Measurements from ENCODE around the gene LTO1.

The LTO1 gene

DNA sequence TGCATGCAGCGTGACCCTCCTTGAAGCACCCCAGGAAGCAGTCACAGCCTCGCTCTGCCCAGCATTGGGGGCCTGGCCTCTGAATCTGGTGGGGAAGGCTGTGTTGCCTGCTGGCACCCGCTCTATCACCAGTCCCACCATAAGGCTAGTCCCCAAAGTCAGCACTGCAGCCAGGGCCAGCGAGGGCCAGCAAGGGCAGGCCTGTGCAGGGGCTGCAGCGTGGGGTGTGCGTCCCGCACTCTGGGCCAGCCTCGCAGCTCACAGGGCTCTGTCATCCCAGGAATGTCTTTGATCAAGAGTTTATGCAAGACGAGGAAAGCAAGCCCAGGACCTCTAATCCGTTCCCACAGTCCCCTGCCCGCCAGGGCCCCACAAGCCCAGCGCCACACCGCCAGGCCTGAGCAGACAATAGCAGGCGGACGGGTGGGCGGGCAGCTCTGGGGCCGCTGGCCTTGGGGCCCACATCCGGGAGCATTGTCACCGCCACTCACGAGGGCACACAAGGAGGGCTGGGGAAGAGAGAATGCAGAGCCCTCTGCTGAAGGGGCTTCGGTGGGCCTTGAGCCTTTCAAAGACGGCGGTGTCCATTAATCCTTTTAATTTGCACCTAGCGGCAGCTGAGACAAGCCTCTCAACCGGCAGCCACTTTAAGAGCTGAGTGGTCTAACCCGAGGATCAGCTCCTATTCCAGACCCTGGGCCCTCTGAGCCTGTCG, 17.1 kb downstream of the LTO1 start:
- no peak for DNase-seq (ENCODE audit: low read depth)

DNA sequence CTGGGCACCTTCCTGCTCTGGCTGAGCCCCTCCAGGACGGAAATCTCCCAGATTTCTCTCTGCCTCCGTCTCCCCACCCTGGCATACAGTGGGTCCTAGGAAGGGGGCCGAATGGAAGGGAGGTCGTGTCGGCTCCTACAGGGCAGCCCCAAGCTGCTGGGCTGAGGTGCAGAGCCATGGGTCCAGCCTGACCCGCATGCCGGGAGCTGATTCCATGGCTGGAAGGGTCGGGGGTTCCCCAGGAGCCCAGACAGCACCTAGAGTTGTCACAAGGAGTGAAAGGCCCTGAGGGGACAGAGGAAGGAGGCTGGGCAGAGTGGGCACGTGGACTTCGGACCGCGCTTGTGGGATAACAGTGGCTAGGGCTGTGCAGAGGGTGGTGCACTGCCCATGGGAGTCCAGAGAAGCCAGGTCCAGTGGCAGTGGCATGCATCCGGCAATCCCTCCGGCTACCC, 17.7 kb downstream of the LTO1 start:
- DNase-seq (ENCODE audit: low read depth), result no peak

DNA sequence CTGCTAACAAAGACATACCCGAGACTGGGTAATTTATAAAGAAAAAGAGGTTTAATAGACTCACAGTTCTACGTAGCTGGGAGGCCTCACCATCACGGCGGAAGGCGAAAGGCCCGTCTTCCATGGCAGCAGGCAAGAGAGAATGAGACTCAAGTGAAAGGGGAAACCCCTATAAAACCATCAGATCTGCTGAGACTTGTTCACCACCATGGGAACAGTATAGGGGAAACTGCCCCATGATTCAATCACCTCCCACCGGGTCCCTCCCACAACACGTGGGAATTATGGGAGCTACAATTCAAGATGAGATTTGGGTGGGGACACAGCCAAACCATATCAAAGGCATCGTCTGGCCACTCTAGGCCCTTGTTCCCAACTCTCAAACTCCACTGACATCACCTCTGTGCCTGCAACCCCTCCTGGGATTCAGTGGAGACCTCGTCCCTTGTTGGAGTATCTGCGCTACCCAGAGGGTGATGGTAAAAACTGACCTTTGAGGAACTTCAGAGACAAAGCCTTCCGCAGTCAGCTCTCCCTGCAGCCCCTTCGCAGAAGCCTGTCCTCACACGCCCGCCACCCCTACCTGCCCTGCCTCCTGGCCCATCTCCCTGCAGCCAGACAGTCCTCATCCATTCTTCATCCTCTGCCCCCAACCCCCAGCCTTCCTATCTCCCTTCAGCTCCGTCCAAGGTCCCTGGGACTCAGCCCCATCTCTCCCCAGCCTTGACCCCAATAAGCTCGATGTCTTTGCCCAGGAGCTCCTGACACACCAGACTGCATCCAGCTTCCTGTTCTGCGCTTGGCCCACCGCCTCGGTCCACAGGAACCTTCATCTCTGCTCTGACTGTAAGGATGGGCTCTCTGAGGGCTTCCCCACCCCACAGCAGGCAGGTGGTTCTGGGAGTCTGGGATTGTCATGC, 18.4 kb downstream of the LTO1 start:
- DNase-seq (ENCODE audit: low read depth), result no peak

DNA sequence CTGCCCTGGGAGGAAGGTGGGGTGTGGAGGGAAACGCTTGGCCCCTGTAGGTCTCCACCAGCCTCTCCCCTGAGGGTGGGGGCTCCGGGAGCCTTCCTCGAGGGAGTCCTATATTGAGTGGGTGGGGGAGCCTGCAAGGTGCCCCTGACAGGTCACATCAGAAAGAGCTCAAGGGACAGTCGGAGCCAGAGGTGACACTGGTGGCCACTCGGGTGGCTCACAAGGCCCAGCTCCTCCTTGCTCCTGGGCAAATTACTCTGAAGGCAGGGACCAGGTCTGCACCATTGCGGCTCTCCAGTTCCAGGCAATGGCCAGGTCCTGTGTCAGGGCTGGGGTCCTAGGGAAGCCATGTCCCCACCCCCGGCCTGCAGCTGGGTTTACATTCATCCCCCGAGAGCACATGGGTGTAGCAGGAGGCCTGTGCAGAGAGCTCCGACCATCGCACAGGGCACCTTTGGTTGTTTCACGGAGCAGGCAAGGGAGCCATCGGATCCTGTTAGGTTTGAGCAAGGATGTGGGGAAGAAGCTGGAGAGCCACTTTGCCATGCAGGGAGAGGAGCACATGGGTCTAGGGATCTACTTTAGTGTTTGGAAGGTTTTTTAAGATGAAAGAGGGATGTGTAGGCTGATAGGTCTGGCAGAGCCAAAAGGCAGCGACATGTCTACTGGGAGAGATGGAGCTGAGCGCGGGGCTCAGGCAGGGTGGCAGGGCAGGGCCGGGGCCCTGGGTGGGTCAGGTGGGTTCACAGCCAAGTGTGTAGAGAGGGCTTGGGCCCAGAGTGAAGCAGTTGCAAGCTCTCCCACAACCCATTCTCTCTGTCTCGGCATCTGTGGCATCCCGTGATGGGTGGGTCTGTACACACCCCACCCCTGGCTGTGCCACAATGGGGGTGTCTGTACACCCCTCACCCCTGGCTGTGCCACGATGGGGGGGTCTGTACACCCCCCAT, 19.4 kb downstream of the LTO1 start:
- no peak for DNase-seq (ENCODE audit: low read depth)

DNA sequence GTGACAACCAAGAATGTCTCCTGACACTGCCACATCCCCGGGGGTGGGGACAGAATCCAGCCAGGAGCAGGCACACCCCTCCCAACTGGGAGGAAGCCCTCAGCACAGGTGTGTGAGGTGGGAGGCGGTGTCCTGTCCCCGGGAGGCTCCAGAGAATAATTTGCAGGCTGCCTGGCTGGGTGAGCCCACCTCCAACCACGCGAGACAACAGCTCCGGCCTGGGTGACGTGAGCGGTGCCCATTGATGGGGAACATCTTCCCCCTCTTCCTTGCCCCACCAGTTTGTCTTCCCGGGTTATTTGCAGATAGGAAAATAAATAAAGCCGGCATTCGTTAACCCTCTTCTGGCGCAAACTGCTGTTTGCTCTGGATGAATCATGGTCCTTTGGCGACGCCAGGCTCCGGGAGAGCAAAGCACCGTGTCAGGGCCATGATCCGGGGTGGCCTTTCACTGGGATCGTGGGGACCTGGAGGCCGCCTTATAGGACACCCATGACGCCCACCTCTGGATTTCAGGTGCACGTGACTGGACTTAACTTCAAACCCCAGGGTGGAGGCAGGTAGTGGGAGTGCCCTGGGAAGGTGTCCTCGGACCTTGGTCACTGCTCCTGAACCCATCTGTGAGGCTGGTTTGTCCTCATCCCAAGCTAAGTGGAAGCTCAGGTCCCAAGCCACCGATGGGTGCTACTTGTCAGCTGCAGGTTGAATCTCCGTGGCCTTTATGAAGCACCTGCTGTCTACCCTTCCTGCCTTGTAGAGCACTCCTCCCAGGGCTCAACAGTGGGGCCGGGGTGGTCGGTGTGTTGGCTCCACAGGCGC, 20.3 kb downstream of the LTO1 start:
- DNase-seq (ENCODE audit: low read depth), result no peak

DNA sequence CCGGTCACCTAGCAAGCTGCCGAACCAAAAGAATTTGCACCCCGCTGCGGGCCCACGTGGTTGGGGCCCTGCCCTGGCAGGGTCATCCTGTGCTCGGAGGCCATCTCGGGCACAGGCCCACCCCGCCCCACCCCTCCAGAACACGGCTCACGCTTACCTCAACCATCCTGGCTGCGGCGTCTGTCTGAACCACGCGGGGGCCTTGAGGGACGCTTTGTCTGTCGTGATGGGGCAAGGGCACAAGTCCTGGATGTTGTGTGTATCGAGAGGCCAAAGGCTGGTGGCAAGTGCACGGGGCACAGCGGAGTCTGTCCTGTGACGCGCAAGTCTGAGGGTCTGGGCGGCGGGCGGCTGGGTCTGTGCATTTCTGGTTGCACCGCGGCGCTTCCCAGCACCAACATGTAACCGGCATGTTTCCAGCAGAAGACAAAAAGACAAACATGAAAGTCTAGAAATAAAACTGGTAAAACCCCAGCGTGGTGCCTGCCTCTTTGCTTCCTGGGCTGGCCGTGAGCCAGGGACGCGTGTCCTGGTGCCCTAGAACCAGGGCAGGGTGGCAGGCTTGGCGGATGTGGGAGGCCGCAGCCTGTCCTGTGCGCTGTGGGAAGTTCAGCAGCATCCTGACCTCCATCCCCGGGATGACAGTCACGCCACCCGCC, 21.0 kb downstream of the LTO1 start:
- DNase-seq (ENCODE audit: low read depth), result no peak

DNA sequence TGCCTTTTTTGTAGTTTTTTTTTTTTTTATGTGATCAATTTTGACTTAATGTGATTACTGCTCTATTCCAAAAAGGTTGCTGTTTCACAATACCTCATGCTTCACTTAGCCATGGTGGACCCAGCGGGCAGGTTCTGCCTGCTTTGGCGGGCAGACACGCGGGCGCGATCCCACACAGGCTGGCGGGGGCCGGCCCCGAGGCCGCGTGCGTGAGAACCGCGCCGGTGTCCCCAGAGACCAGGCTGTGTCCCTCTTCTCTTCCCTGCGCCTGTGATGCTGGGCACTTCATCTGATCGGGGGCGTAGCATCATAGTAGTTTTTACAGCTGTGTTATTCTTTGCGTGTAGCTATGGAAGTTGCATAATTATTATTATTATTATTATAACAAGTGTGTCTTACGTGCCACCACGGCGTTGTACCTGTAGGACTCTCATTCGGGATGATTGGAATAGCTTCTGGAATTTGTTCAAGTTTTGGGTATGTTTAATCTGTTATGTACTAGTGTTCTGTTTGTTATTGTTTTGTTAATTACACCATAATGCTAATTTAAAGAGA, 21.7 kb downstream of the LTO1 start:
- no peak for DNase-seq (ENCODE audit: low read depth)

DNA sequence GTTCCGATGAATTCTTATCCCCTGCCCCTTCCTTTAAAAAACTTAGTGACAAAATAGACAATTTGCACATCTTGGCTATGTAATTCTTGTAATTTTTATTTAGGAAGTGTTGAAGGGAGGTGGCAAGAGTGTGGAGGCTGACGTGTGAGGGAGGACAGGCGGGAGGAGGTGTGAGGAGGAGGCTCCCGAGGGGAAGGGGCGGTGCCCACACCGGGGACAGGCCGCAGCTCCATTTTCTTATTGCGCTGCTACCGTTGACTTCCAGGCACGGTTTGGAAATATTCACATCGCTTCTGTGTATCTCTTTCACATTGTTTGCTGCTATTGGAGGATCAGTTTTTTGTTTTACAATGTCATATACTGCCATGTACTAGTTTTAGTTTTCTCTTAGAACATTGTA, 22.2 kb downstream of the LTO1 start:
- DNase-seq (ENCODE audit: low read depth), result no peak

DNA sequence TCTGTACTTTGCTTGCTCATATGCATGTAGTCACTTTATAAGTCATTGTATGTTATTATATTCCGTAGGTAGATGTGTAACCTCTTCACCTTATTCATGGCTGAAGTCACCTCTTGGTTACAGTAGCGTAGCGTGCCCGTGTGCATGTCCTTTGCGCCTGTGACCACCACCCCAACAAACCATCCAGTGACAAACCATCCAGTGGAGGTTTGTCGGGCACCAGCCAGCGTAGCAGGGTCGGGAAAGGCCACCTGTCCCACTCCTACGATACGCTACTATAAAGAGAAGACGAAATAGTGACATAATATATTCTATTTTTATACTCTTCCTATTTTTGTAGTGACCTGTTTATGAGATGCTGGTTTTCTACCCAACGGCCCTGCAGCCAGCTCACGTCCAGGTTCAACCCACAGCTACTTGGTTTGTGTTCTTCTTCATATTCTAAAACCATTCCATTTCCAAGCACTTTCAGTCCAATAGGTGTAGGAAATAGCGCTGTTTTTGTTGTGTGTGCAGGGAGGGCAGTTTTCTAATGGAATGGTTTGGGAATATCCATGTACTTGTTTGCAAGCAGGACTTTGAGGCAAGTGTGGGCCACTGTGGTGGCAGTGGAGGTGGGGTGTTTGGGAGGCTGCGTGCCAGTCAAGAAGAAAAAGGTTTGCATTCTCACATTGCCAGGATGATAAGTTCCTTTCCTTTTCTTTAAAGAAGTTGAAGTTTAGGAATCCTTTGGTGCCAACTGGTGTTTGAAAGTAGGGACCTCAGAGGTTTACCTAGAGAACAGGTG, 23.1 kb downstream of the LTO1 start:
- no peak for DNase-seq (ENCODE audit: low read depth)

DNA sequence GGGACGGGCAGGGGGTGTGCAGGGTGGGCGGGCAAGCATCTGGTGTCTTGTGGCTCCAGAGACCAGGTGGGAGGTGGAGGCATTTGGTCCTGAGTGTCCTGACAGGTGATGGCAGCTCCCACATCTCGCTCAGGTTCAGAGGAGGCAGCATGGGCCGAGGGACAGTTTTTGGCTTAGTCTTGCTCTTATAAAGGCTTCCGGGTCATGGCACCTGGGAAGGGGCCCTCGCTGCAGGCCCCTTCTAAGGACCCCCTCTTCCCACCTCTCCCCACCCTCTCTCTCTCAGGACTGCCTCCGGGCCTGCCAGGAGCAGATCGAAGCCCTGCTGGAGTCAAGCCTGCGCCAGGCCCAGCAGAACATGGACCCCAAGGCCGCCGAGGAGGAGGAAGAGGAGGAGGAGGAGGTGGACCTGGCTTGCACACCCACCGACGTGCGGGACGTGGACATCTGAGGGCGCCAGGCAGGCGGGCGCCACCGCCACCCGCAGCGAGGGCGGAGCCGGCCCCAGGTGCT, 24.3 kb downstream of the LTO1 start:
- no peak for DNase-seq (ENCODE audit: low read depth)

DNA sequence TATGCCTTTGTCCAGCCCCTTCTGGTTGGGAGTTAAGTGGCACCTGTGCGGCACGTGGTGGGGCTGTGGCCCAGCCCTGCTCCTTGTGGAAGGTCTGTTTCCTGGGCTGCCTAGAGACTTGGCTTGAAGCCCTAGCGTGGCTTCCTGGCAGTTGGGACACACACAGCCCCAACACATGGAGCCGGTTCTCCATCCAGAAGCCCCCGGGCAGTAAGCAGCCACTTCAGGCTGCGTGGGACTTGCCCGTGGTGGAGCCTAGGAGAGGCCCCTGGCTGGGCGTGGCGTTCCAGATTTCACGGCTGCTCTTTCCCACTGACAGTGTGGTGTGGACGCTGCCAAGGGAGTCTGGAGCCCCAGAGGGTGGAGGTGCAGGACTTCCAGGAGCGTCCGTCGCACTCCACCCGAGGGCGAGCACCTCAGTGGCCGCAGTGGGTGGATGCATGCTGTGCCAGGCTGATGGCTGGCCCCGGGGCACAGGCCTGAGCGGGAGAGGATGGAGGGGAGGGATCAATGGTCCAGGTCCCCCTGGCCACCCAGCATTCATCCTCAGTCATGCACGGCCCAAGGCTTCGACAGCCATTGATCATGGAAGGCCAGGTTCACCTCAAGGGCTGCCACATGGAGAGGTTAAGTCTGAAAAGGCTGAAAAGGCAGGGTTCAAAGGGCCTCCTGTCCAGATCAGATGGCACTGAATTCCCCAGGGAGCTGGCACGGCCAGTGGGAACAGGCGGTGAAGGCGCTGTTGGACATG, 24.9 kb downstream of the LTO1 start:
- no peak for DNase-seq (ENCODE audit: low read depth)

DNA sequence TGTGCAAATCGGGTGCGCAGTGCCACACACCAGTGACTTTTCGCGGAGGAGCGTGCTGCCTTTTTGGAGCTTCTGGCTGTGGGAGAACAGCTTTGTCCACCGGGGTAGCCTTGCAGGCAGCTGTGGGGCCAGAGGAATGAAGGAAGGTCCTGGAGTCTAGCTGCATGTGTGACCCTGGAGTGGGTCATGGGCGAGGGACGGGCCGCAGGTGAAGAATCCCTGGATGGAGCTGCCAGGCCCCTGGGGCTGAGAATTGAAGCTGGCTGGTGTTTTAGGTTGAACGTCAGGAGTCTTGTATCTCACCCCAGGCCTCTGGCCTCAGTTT, 25.6 kb downstream of the LTO1 start:
- no peak for DNase-seq (ENCODE audit: low read depth)

DNA sequence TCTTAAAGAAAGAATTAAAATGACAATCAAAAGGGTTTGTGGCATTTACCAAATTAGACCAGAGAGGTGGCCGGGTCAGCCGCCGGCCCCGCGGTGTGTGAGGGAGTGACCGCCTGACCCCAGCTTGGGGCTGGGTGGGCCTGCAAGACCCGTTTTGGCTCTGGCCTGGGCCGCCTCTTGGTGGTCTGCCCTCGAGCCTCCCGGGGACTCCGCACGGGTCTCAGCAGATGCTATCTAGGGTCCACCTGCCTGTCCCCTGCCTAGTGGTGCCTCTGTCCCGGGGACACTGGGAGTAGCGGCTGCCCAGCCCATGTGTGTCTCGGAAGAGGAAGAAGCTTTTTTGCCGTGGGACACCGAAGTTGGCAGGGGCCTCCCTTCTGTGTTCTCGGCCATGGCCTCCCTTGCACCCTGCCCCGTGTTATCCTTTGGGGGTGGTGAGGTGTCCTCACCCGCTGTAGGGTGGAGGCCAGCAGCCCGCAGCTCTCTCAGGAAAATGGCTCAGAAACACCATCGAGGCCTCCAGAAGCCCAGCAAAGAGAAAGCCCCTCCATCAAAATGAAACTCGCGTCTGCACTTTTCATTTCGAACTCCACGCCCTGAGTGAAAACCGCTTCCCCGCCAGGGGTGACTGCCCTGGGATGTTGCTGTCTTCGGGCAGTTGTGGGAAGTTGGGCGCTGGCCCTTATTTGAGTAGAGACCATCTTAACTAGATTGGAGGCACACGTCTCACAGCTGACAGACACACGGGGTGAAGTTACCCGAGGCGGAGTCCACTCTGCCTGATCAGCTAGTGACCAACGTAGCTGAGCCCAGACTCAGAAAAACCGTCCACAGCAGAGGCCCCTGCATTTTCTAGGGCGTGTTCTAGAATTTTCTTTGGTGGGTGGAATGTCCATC, 26.2 kb downstream of the LTO1 start:
- DNase-seq (ENCODE audit: low read depth), result no peak

DNA sequence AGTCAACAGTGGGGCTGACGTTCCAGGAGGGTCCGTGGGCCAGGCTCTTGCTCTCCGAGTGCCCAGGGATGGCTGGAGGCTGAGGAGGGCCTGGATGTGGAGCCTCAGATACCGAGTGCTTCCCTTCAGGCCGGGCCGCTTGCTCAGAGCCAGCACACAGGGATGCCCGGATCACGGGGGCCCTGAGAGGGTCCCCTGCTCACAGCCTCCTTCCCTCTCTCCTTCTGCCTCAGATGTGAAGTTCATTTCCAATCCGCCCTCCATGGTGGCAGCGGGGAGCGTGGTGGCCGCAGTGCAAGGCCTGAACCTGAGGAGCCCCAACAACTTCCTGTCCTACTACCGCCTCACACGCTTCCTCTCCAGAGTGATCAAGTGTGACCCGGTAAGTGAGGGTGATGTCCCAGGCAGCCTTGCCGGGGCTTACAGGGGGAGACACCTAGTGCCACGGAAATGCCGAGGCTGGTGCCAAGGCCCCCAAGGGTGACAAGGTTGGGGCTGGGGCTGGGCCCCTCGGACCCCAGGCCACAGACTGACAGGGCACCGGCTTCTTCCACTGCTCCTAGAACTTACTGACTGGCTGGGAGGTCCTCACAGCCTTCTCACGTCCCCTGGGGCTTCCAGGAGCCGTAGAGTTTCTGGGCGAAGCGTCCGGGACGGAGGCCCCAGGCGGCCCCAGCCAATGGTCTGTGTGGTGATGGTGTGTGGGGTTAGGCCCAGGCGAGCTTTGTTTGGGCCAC, 27.2 kb downstream of the LTO1 start:
- DNase-seq (ENCODE audit: low read depth), result no peak

DNA sequence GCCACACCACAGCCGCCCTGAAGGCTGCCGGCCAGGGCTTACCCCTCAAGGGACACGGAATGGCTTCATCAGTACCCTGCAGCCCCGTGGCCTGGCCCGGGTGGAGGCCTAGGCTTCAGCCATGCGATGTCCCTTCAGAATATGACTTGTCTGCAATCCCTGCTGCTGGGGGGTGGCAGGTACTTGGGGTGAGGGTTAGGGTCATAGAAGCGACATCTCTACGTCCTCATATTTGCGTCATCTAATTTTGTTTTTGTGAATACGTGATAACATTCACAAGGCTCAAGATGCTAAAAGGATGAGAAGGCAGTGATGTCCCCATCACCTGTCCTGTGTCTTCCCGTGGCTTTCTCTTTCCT, 27.8 kb downstream of the LTO1 start:
- no peak for DNase-seq (ENCODE audit: low read depth)

DNA sequence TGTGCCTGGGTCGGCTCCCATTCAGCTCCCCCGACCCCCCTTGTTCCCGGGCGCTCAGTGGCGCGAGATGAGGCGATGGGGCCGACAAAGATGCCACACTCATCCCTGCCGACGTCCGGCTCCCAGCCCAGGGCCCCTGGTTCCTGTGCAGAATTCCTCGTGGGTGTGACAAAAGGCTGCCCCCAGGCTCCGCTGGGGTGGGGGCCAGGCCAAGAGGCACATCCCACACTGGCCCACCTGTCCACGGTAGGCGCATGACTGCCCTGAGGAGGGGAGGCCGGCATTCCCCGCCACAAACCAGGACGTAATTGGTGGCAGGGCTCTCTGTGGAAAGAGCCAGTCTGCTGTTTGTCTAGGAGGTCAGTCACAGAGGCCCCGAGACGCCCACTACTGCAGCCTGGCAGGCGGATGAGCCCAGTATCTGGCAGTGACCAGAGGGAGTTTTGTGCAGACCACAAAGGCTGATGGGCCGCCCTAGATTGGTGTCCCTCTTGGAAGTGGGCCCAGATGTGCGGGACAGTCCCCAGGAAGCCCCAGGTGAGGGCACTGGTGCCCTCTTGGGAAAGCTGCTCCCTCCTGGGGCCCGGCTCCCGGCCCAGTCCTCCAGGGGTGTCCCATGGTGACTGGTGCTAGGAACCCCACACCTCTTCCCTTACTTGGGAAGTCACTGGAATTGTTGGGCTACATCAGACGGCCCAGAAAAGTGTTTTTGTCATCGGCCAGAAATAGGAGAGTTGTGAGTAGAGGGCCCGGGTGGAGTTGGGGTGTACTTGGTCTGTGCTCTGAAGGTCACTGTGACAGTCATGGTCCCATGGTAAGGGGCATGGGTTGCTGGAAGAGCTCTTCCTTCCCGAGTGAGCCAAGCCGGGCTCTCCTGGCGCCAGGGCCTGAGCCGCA, 28.4 kb downstream of the LTO1 start:
- DNase-seq (ENCODE audit: low read depth), result no peak

All from activated T-cell treated with anti-CD3 and anti-CD28 coated beads for 1 hour (primary cell).